ENCODE results near the gene LHFPL3. TPM values are rescaled to one million over a fixed set of nuclear protein-coding genes. Genes with fewer than 3 reads are reported as not detected.

The LHFPL3 gene
- total and polyA plus RNA-seq, 9 of the 15 experiments (the other 6 are each of a cell fraction or from before 2014, with no cell fraction given): 0.21 to 0.52 TPM; not detected in 7

DNA sequence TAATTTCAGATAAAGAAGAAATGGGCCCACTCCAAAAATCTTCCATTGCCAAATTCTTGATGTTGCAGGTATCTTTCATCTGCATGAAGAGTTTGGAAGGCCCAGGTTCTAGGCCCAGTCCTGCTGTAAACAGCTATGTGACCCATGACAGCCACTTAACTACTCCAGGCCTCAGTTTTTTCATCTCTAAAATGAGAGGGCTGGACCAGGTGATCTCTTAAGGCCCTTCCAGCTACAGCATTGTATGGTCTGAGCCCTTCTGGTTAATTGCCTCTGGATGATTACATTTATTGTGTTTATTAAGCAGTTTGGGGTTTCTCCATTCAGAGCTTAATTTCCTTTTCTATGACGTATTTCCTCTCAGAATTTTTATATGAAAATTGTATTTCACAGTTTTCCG, 494.8 kb downstream of the LHFPL3 start:
- TF ChIP-seq SMARCC2 (IDR thresholded peaks at IDR 0.05; ENCODE audit: low read depth) (no peak), ZNF174 (CRISPR knock-in tag; IDR thresholded peaks at IDR 0.05) (no peak), TRIM24 (IDR thresholded peaks at IDR 0.05) (no peak)
- Histone ChIP-seq H3K9ac (ENCODE audit: insufficient read depth in 1 of 2, low read depth in 2 of 2, low read length in 2 of 2) (no peak overlapping the region), H3K36me3 (ENCODE audit: control insufficient read depth, insufficient read depth, low read length) (no peaks in the 10 kb centered on the region), H3K4me3 (no peak overlapping the region), H3K4me2 (ENCODE audit: insufficient read depth, low read length) (no peak overlapping the region), H3K27me3 (ENCODE audit: control insufficient read depth in 2 of 2, insufficient read depth in 2 of 2, low read length in 2 of 2) (peaks cover 3 to 4% of the 10 kb centered on the region in 2 experiments; a peak in 2 of 5 replicates), H4K20me1 (replicated peaks; ENCODE audit: control insufficient read depth, insufficient read depth, low read length) (no peaks in the 10 kb centered on the region), H3K9me1 (ENCODE audit: control insufficient read depth, insufficient read depth, low read length) (no peaks in the 10 kb centered on the region), H3K4me1 (replicated peaks in 1 of 2; ENCODE audit: control insufficient read depth in 2 of 2, insufficient read depth in 2 of 2, low read length in 2 of 2) (no peaks in the 10 kb centered on the region), H2AFZ (ENCODE audit: low read depth, low read length) (no peak overlapping the region), H3K27ac (ENCODE audit: extremely low read depth, low read depth, low read length) (no peak overlapping the region), H3K9me3 (replicated peaks; ENCODE audit: control insufficient read depth, insufficient read depth, low read depth, low read length) (no peaks in the 10 kb centered on the region), H3K79me2 (ENCODE audit: control insufficient read depth, insufficient read depth, low read length) (no peaks in the 10 kb centered on the region)
- ChIA-PET POLR2A (interaction anchor here (1.2 to 1.4 kb wide), 2 partner anchors 10 to 17 kb away, joined by 3 to 5 read pairs; no protein-coding TSS in a partner anchor), CTCF (ENCODE audit: low intra/inter-chr PET ratio) (no interaction called here)
- no peak for DNase-seq (ENCODE audit: extremely low read depth in 1 of 4, low spot score in 3 of 4)
- intact Hi-C loops (cut with micrococcal nuclease): no loop called here
- 10% methylated on average over 2 of the region's 2 CpGs for WGBS (ENCODE audit: insufficient coverage, low coverage, missing lambda C conversion rate)
- FAIRE-seq: peak; percentile 54
- ATAC-seq: no peak
- BruUV-seq (replicated peaks): no TSS peak
- in situ Hi-C loops (cut with MboI): no loop called here

DNA sequence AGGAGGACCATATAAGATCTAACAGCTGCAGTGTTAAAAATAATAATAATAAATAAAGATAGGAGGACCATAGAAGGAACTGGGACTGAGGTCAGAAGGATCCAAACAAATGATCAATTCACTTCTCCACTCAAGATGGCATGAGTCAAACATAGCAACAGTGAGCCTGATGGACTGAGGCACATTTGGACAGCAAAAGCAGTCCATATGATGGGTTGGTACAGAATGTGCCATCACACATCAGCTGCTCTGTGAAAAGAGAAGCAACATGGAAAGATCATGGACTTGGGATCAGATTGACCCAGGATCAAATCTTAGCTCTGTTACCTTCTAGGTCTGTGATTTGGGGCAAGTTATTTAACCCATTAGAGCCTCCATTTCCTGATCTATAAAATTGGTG, 496.7 kb downstream of the LHFPL3 start:
- POLR2A ChIA-PET: interaction anchor here (1.5 kb wide), 1 partner anchor 12 kb away, joined by 3 read pairs; no protein-coding TSS in a partner anchor
- DNase-seq (ENCODE audit: extremely low read depth in 1 of 4, low spot score in 3 of 4): no peak
- Histone ChIP-seq H3K27me3 (ENCODE audit: control insufficient read depth in 2 of 2, insufficient read depth in 2 of 2, low read length in 2 of 2) (peaks cover 3 to 4% of the 10 kb centered on the region in 2 experiments; a peak in 2 of 5 replicates), H3K4me3 (no peak overlapping the region), H3K79me2 (ENCODE audit: control insufficient read depth, insufficient read depth, low read length) (no peaks in the 10 kb centered on the region), H3K4me1 (replicated peaks in 1 of 2; ENCODE audit: control insufficient read depth in 2 of 2, insufficient read depth in 2 of 2, low read length in 2 of 2) (no peaks in the 10 kb centered on the region), H3K4me2 (ENCODE audit: insufficient read depth, low read length) (no peak overlapping the region), H3K9ac (ENCODE audit: insufficient read depth in 1 of 2, low read depth in 2 of 2, low read length in 2 of 2) (no peak overlapping the region), H3K9me3 (replicated peaks; ENCODE audit: control insufficient read depth, insufficient read depth, low read depth, low read length) (no peaks in the 10 kb centered on the region), H3K36me3 (ENCODE audit: control insufficient read depth, insufficient read depth, low read length) (no peaks in the 10 kb centered on the region), H3K27ac (ENCODE audit: extremely low read depth, low read depth, low read length) (no peak overlapping the region), H4K20me1 (replicated peaks; ENCODE audit: control insufficient read depth, insufficient read depth, low read length) (no peaks in the 10 kb centered on the region), H3K9me1 (ENCODE audit: control insufficient read depth, insufficient read depth, low read length) (no peaks in the 10 kb centered on the region), H2AFZ (ENCODE audit: low read depth, low read length) (no peak overlapping the region)
- TF ChIP-seq PRMT5 (CRISPR knock-in tag; IDR thresholded peaks at IDR 0.05): no peak
- TF ChIP-seq, protein P1, sequence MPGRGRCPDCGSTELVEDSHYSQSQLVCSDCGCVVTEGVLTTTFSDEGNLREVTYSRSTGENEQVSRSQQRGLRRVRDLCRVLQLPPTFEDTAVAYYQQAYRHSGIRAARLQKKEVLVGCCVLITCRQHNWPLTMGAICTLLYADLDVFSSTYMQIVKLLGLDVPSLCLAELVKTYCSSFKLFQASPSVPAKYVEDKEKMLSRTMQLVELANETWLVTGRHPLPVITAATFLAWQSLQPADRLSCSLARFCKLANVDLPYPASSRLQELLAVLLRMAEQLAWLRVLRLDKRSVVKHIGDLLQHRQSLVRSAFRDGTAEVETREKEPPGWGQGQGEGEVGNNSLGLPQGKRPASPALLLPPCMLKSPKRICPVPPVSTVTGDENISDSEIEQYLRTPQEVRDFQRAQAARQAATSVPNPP (IDR thresholded peaks at IDR 0.05; ENCODE audit: borderline replicate concordance, insufficient read depth, insufficient read length): no peak
- no peak for TF ChIP-seq ZNF316 (IDR thresholded peaks at IDR 0.05)
- no peak for TF ChIP-seq CCNT2 (IDR thresholded peaks at IDR 0.05; ENCODE audit: borderline replicate concordance, extremely low read depth, insufficient read length, low read depth, low read length)
- no peak for TF ChIP-seq SIRT6 (IDR thresholded peaks at IDR 0.05; ENCODE audit: low read depth, low read length)
- TF ChIP-seq U2AF2 (optimal IDR thresholded peaks at IDR 0.05; ENCODE audit: low read depth, low read length): no peak
- TF ChIP-seq, protein P2, sequence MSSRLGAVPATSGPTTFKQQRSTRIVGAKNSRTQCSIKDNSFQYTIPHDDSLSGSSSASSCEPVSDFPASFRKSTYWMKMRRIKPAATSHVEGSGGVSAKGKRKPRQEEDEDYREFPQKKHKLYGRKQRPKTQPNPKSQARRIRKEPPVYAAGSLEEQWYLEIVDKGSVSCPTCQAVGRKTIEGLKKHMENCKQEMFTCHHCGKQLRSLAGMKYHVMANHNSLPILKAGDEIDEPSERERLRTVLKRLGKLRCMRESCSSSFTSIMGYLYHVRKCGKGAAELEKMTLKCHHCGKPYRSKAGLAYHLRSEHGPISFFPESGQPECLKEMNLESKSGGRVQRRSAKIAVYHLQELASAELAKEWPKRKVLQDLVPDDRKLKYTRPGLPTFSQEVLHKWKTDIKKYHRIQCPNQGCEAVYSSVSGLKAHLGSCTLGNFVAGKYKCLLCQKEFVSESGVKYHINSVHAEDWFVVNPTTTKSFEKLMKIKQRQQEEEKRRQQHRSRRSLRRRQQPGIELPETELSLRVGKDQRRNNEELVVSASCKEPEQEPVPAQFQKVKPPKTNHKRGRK (tag; IDR thresholded peaks at IDR 0.05): no peak
- no peak for TF ChIP-seq ZNF143 (CRISPR knock-in tag; IDR thresholded peaks at IDR 0.05)
- TF ChIP-seq ZNF175 (CRISPR knock-in tag; IDR thresholded peaks at IDR 0.05; ENCODE audit: low read depth): no peak
- no peak for TF ChIP-seq NRF1 (conservative IDR thresholded peaks at IDR 0.05 in 1 of 2, IDR thresholded peaks at IDR 0.05 in 1 of 2)
- FAIRE-seq: peak; percentile 66
- BruUV-seq (replicated peaks): no TSS peak
- CTCF ChIA-PET (ENCODE audit: low intra/inter-chr PET ratio): no interaction called here
- no peak for ATAC-seq
- intact Hi-C loops (cut with micrococcal nuclease) (no loop called here), in situ Hi-C loops (cut with MboI) (no loop called here)

Measured in K562 (cell line).